AML-193 (cell line): ENCODE measurements around the gene CCBE1.

Experiments used
- DNase-seq, 2 experiments: peaks; one replicate each; lab custom pipeline; 2025; lab: John Stamatoyannopoulos, UW

CCBE1 gene

GRCh38 chr18:59454909-59455727 lies 242.1 kb downstream of the CCBE1 start:
- no peak for DNase-seq

GRCh38 chr18:59453468-59453961 lies 243.7 kb downstream of the CCBE1 start:
- no peak for DNase-seq

DNA sequence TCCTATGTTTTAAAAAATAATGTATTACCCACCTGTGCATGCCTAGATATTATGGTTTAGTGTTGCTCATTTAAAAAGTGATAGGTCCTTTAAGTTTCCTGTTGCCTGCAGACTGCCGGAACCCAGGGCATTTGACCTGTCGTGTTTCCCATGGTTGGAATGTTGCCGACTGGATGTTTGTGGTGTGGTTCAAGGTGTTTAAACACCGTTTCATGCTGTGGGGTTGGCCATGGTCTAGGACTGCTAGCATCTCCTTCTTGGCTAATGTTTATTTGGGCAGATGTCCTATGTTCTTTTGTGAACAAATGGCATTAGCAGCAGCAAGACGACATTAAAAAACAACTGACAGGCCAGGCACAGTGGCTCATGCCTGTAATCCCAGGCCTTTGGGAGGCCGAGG lies 245.3 kb downstream of the CCBE1 start:
- no peak for DNase-seq

- no peak for DNase-seq
Observed at GRCh38 chr18:59451073-59451472, 246.2 kb downstream of the CCBE1 start.

DNA sequence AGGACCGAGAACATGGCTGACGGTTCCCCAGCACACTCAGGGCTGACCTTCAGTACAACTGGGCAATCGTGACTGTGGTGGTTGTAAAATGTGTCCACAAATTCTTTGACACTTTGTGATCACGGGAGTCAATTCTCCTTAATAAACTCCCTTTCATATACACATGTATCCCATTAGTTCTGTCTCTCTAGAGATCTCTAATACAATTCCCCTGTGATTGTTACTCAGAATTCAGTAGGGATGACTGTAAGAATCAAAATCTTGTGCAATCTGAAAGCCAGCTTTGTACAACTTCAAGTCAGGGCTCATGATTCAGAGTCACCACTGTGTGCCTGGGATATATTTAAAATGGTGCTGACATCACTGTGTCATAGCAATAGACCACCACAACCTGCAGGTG lies 248.7 kb downstream of the CCBE1 start:
- no peak for DNase-seq

DNA sequence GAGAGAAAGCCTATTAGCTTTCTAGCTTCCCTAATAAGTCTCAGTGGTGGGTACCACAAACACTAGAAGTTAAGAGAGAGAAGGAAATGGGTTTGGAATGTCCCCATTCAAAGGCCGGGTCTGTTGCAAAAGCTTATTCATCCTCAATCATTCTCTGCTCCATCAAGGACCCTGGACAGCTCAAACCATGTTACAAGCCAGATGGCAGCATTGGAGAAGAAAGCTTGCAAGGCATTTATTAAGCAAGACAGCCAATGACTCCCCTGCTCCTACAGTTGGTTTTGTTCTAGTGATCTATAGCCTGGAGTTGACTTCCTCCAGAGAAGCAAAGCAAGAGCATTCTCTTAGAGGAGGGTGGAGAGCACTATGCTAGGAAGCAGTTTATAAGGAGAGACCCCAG lies 251.2 kb downstream of the CCBE1 start:
- DNase-seq, result no peak

GRCh38 chr18:59437851-59438569 lies 259.2 kb downstream of the CCBE1 start:
- no peak for DNase-seq

GRCh38 chr18:59432803-59433597 lies 264.2 kb downstream of the CCBE1 start:
- no peak for DNase-seq

DNA sequence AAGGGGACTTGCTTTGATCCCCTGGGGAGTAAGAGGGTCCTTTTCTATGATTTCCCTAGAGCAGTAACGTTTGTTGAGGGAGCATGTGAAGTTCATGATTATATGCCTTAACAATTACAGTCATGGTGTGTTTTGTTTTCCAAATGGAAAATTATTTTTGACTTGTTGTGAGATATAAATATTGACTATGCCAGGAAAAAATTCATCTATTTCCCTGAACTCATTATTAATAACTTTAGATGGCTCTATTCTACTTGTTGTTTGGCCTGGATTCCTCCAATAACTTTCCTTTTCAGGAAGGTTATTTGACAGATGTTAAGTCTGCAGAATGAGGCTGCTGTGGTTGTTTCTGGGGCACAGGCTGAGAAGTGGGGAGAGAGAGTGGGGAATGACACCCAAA lies 266.1 kb downstream of the CCBE1 start:
- no peak for DNase-seq

GRCh38 chr18:59429608-59430007 lies 267.6 kb downstream of the CCBE1 start:
- DNase-seq, result no peak

- DNase-seq, result no peak
Observed at GRCh38 chr18:59428018-59428417, 269.2 kb downstream of the CCBE1 start.

- DNase-seq, result no peak
Observed at GRCh38 chr18:59426855-59427254, 270.4 kb downstream of the CCBE1 start.

DNA sequence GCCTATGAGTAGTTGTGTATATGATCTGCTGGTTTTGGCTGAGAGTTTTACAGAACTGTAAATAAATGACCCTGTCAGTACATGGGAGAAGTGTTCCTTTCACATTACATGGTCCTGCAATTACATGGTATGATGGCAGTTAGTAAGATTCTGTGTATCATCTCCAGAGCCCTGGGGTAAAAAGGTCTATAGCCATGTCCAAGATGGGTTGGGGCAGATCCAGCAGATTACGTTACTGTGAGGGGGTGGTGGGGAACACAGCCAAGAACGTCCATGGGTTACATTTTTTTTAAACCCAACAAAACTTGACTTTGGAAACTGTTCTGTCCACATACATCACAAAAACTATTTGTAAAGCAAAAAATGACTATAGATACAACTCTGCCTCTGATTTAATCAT lies 274.0 kb downstream of the CCBE1 start:
- DNase-seq, result no peak

DNA sequence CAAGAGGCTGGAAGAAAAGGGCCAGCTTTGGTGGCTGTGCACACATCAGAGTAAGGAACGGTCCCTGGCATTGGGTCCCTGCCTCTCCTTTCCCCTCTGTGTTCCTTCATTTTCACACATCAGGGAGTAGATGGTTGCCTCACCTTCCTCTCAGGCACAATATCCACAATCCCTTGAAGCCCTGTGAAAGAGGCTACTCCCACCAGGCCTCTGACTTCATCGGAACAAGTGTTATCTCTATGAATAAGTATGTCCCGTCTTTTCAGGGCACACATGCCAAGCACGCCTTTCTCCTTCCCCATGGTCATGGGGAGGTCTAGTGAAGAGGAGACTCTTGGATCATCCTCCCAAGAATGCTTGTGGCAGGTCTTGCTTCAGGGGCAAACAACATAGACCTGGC lies 277.0 kb downstream of the CCBE1 start:
- no peak for DNase-seq

GRCh38 chr18:59419386-59419785 lies 277.8 kb downstream of the CCBE1 start:
- DNase-seq, result no peak

DNA sequence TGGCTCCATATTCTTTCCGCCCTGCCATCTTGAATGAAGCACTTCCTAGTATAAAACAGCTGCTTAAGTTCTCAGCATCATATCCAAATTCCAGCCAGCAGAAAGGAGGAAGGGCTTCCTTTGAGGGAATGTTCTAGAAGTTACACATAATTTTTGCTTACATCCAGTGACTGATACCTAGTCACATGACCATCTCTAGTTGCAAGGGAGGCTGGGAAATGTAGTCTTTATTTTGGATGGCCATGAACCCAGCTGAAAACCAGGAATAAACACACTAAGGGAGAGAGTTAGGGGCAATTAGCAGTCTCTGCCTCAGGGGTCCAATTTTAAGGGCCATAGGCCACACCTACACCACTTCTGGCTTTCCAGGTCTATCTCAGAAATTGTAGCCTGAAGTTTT lies 280.4 kb downstream of the CCBE1 start:
- DNase-seq, result no peak

- no peak for DNase-seq
Observed at GRCh38 chr18:59414111-59414653, 283.0 kb downstream of the CCBE1 start.

DNA sequence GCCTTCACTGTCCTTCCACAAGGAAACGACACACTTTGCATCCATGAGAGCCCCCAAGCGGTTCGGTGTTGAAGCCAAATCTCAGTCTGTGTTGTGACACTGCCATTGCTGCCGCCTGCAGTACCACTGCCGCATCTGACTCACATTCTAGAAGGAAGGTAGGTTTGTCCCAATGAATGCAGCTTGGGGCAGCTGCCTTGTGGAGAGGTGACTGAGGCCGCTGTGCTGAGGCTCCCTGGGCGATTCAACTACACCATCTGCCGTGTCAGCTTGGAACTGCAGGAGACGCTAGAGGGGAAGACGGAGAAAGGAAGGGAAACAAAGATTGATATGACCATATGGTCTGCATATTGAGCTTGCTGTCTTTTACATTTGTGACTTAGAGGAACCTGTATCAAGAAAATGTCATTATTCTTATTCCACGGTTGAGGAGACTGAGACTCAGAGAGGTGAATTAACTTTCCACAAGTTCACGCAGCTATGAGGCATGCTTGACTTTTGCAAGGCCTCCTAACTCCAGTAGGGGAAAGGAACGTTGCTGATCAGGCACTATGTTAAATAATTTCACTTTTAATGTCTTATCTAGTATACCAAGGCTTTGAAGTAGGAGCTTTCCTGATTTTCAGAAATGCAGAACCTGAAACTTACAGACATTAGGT lies 294.7 kb downstream of the CCBE1 start:
- DNase-seq, result peak; percentile 33 to 65

GRCh38 chr18:59400407-59400806 lies 296.8 kb downstream of the CCBE1 start:
- DNase-seq, result no peak

GRCh38 chr18:59395226-59396175 lies 301.7 kb downstream of the CCBE1 start:
- no peak for DNase-seq

DNA sequence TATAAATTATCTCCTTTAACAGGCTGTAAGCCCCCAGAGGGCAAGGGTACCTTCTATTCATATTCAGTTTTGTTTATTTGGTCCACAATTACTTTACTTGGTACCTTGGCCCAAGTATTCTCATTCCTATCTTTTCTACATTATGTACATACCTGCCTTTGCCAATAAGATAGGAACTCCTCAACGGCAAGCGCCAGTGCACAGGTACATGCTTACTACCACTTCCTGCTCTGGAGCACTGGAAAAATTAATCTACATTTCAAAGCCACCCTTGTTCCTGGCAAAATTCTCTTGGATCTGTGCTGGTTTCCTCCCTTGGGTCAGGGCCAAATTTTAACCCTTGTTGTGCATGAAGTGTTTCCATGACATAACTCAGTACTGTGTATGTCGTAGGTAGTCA lies 303.8 kb downstream of the CCBE1 start:
- DNase-seq, result no peak
